NOMO-1 treated with DMSO at 0.1 percent for 48 hours (cell line): ENCODE measurements around the gene USHBP1.

Experiments used
- DNase-seq: peaks from one replicate; lab custom pipeline; 2025; ENCODE audit not compliant: unreplicated experiment; lab: John Stamatoyannopoulos, UW

USHBP1 gene

GRCh38 chr19:17266026-17266425 lies 1.5 kb upstream of the USHBP1 start:
- DNase-seq, result no peak

- DNase-seq, result no peak
Observed at GRCh38 chr19:17263712-17264640, 569 bp downstream of the USHBP1 start.

GRCh38 chr19:17262557-17262956 lies 2.0 kb downstream of the USHBP1 start:
- DNase-seq, result no peak

- peak; percentile 78 for DNase-seq
Observed at GRCh38 chr19:17260842-17261325, 3.7 kb downstream of the USHBP1 start.

- DNase-seq, result no peak
Observed at GRCh38 chr19:17259934-17260333, 4.6 kb downstream of the USHBP1 start.

- no peak for DNase-seq
Observed at GRCh38 chr19:17259118-17259780, 5.3 kb downstream of the USHBP1 start.

- no peak for DNase-seq
Observed at GRCh38 chr19:17256130-17256529, 8.4 kb downstream of the USHBP1 start.

- no peak for DNase-seq
Observed at GRCh38 chr19:17255150-17255621, 9.4 kb downstream of the USHBP1 start.

- DNase-seq, result no peak
Observed at GRCh38 chr19:17254636-17255035, 9.9 kb downstream of the USHBP1 start.

GRCh38 chr19:17249887-17250548 lies 14.5 kb downstream of the USHBP1 start:
- DNase-seq, result no peak

- no peak for DNase-seq
Observed at GRCh38 chr19:17248011-17248776, 16.4 kb downstream of the USHBP1 start.

- DNase-seq, result no peak
Observed at GRCh38 chr19:17246681-17247425, 17.7 kb downstream of the USHBP1 start.

GRCh38 chr19:17245535-17245984 lies 19.0 kb downstream of the USHBP1 start, which contains the start of gene NR2F6:
Gene NR2F6, minus strand, starts transcription at chr19:17245919. Its CDS starts 699 bp downstream, at chr19:17245220.
- DNase-seq, result no peak

- DNase-seq, result no peak
Observed at GRCh38 chr19:17244618-17245534, 19.7 kb downstream of the USHBP1 start.

- DNase-seq, result no peak
Observed at GRCh38 chr19:17243830-17244617, 20.5 kb downstream of the USHBP1 start.

- no peak for DNase-seq
Observed at GRCh38 chr19:17243211-17243829, 21.2 kb downstream of the USHBP1 start.

GRCh38 chr19:17242431-17243208 lies 21.9 kb downstream of the USHBP1 start:
- no peak for DNase-seq
